ENCODE data around the gene CFAP69.

DNA sequence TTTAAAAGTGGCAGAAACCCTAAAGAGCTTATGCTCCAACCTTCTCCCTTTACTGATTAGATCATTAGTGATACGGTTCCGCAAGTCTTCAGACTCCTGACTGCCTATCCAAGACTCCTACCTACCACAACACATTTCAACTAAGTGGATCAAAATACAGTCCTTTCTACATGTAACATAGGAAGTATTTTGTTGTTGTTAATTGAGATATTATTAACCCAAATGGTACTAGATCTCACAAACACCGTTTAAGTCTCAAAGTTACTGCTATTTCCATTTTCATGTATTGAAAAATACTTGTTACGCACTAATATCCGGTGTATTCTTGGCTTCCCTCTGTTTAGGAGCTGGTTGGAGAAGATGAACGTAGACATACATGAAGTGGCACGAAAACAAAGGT lies 75.0 kb downstream of the CFAP69 start:
- no peak for TF ChIP-seq EZH2 (IDR thresholded peaks at IDR 0.05; ENCODE audit: low read depth)
- TF ChIP-seq, protein P1, sequence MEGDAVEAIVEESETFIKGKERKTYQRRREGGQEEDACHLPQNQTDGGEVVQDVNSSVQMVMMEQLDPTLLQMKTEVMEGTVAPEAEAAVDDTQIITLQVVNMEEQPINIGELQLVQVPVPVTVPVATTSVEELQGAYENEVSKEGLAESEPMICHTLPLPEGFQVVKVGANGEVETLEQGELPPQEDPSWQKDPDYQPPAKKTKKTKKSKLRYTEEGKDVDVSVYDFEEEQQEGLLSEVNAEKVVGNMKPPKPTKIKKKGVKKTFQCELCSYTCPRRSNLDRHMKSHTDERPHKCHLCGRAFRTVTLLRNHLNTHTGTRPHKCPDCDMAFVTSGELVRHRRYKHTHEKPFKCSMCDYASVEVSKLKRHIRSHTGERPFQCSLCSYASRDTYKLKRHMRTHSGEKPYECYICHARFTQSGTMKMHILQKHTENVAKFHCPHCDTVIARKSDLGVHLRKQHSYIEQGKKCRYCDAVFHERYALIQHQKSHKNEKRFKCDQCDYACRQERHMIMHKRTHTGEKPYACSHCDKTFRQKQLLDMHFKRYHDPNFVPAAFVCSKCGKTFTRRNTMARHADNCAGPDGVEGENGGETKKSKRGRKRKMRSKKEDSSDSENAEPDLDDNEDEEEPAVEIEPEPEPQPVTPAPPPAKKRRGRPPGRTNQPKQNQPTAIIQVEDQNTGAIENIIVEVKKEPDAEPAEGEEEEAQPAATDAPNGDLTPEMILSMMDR (conservative IDR thresholded peaks at IDR 0.05) = no peak

All from PC-9 (cell line).